ENCODE data around the gene SPSB1.
A peak's percentile ranks its signal among the peaks of the same experiment; 100 is the strongest.

The SPSB1 gene

DNA sequence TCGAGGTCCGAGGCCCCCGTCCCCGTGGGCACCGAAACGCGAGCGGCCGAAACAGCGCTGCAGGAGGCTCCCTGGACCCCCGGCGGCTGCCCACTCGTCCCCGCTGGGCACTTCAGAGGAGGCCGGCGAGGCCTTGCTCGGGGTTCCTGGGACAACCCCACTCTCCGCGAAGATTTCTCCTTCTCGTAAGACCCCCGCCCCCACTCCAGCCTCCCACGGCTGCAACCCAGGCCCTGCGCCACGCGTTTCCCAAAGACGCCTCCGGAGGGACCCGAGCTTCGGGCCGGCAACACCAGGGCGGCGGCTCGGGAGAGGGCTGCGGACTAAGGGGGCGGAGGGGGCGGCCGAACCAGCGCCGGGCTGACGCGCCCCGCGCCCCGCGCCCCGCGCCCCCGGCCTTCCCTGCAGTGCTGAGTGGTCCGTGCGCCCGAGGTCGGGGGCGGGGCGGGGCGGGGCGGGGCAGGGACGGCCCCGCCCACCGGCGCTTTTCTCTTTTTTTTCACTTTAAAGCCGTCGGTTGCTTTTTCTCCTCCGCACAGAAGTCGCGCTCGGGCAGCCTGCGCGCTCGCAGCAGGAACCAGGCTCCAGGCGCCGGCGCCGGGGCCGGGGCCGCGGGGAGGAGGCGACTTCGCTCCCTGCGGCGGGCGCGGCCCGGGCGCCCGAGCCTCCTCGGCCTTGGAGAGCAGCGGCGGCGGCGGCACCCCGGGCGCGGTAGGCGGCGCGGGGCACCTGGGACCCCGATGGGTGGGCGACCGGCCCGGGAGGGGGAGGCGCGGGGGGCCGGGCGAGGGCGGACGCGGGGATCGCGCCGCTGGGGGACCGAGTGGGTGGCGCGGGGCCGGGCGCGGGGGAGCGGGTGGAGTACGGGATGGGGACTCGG lies at the start of gene SPSB1:
TSS of gene SPSB1 (plus strand) at position 534 of the 880 bp plus-strand sequence. CDS start 62,998 bp downstream, outside the sequence.
- DNase-seq (ENCODE audit: low spot score): peak; percentile 86
- in situ Hi-C loops (cut with MboI; ENCODE audit: low pct_unique_long_range_greater_than_20kb, low sequenced_read_pairs, unreplicated experiment): no loop called here

DNA sequence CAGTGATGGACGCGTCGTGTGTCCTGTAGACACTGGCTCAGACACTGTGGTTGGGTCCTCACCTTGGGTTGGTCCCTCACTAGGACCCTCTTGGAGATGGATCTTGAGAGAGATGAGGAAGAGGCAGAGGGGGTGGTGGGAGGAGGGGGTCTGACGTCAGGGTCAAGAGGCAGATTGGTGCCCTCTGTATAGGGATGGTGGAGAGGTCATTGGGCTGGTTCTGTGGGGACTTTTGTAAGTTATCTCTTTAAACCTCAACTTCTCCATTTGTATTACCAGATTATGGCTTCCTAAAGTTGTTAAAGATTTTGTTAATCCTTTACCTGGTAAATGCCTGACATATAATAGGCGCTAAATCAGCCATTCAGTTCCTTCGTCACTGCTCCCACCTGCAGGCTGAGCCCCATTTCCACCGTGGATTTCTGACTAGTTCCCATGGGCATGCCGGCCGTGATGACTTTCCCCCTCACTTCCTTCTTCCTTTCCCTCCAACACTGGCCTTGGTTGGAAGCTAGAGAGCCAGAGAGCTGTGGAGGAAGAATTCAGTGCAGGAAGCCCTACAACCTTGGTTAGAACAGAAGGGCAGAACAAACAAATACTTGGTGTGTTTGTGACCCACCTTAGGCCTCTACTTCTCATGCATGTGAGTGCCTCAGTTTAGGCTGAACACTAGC lies 49.5 kb upstream of the SPSB1 start:
- TF ChIP-seq, protein P1, sequence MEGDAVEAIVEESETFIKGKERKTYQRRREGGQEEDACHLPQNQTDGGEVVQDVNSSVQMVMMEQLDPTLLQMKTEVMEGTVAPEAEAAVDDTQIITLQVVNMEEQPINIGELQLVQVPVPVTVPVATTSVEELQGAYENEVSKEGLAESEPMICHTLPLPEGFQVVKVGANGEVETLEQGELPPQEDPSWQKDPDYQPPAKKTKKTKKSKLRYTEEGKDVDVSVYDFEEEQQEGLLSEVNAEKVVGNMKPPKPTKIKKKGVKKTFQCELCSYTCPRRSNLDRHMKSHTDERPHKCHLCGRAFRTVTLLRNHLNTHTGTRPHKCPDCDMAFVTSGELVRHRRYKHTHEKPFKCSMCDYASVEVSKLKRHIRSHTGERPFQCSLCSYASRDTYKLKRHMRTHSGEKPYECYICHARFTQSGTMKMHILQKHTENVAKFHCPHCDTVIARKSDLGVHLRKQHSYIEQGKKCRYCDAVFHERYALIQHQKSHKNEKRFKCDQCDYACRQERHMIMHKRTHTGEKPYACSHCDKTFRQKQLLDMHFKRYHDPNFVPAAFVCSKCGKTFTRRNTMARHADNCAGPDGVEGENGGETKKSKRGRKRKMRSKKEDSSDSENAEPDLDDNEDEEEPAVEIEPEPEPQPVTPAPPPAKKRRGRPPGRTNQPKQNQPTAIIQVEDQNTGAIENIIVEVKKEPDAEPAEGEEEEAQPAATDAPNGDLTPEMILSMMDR (IDR thresholded peaks at IDR 0.05; ENCODE audit: extremely low read depth, insufficient read depth, missing control alignments): no peak
- DNase-seq (ENCODE audit: low spot score): no peak
- in situ Hi-C loops (cut with MboI; ENCODE audit: low pct_unique_long_range_greater_than_20kb, low sequenced_read_pairs, unreplicated experiment): no loop called here

More for the DNA sequence above, at the start of gene SPSB1:
- TF ChIP-seq, protein P1 (IDR thresholded peaks at IDR 0.05; ENCODE audit: extremely low read depth, insufficient read depth, missing control alignments): no peak

DNA sequence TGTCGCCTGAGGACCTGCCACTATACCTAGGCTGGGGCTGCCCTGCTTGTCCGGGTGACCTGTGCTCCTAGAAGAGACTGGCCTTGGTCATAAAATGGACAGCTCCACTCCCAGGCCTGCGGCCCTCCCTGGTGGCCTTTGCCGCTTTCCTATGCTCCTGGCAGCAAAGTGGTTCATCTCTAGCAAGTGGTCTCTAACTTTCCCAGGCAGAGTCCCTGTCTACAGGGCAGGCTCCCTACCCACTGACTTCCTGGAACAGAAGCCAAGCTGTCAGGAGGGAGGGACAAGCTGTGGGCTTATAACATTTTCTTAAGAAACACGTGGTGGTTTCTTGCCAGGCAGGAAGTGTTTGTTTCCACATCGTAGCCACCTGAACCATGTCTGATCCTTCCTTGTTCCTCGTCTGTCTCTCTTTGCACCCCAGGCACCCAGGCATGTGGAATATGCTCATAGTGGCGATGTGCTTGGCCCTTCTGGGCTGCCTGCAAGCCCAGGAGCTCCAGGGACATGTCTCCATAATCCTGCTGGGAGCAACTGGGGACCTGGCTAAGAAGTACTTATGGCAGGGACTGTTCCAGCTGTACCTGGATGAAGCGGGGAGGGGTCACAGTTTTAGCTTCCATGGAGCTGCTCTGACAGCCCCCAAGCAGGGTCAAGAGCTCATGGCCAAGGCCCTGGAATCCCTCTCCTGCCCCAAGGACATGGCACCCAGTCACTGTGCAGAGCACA lies 48.0 kb upstream of the SPSB1 start:
- in situ Hi-C loops (cut with MboI; ENCODE audit: low pct_unique_long_range_greater_than_20kb, low sequenced_read_pairs, unreplicated experiment): no loop called here
- no peak for DNase-seq (ENCODE audit: low spot score)
- TF ChIP-seq, protein P1 (IDR thresholded peaks at IDR 0.05; ENCODE audit: extremely low read depth, insufficient read depth, missing control alignments): no peak

DNA sequence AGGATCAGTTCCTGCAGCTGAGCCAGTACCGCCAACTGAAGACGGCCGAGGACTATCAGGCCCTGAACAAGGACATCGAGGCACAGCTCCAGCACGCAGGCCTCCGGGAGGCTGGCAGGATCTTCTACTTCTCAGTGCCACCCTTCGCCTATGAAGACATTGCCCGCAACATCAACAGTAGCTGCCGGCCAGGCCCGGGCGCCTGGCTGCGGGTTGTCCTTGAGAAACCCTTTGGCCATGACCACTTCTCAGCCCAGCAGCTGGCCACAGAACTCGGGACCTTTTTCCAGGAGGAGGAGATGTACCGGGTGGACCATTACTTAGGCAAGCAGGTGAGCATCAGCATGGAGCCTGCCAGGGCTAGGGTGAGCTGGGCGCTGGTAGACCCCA lies 47.5 kb upstream of the SPSB1 start:
- in situ Hi-C loops (cut with MboI; ENCODE audit: low pct_unique_long_range_greater_than_20kb, low sequenced_read_pairs, unreplicated experiment): no loop called here
- TF ChIP-seq, protein P1 (IDR thresholded peaks at IDR 0.05; ENCODE audit: extremely low read depth, insufficient read depth, missing control alignments): no peak
- DNase-seq (ENCODE audit: low spot score): no peak

DNA sequence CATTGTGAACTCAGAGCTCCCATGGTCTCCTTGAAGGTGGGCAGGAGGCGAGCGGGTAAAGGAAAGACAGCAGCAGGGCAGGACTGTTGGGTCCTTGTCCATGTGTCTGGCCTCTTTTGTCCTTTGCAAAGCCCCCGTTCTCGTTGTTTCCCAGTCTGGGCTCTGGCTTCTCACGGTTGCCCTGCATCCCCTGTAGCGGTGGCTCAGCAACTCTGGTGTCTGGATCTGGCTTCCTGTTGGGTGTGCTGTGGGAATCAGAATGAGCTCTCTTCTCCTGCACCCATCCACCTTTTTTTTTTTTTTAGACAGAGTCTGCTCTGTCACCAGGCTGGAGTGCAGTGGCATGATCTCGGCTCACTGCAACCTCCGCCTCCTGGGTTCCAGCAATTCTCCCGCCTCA lies 47.0 kb upstream of the SPSB1 start:
- TF ChIP-seq, protein P1 (IDR thresholded peaks at IDR 0.05; ENCODE audit: extremely low read depth, insufficient read depth, missing control alignments): no peak
- in situ Hi-C loops (cut with MboI; ENCODE audit: low pct_unique_long_range_greater_than_20kb, low sequenced_read_pairs, unreplicated experiment): no loop called here
- DNase-seq (ENCODE audit: low spot score): no peak

DNA sequence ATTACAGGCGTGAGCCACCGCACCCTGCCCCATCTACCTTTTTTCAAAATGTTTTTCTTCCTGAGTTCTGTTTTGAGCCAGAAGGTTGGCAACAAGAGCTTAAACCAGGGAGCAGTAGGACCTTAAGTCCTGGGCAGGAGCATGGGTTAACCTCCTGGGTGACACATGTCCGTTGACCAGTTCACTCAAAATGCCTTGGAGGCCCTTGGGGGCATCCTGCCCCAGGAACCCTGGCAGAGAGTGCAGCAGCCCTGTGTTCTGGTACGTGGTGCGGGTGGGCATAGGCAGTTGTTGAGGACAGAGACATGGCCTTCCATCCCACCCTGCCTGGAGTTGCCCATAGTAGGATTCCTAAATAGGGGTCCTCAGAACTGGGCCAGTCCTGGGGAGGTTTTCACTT lies 46.5 kb upstream of the SPSB1 start:
- TF ChIP-seq, protein P1 (IDR thresholded peaks at IDR 0.05; ENCODE audit: extremely low read depth, insufficient read depth, missing control alignments): no peak
- in situ Hi-C loops (cut with MboI; ENCODE audit: low pct_unique_long_range_greater_than_20kb, low sequenced_read_pairs, unreplicated experiment): no loop called here
- no peak for DNase-seq (ENCODE audit: low spot score)

Measured in GM13977 (cell line).